Muscle layer of colon (tissue), 2 donors: ENCODE measurements around the gene NR3C1.

ENCODE experiments used
- H3K27ac ChIP-seq: one replicate; pipeline ENCODE4 v1.7.0; 2013; ENCODE audit warnings: low read depth, mild to moderate bottlenecking, low read length, moderate library complexity
- H3K27me3 ChIP-seq, 2 donors: one replicate each; pipeline ENCODE4 v1.7.0; 2013; ENCODE audit warnings: low read length in 2 of 2, mild to moderate bottlenecking in 2 of 2; ENCODE audit not compliant: insufficient read depth in 2 of 2, control insufficient read depth in 1 of 2
- H3K36me3 ChIP-seq: one replicate; pipeline ENCODE4 v1.7.0; 2013; ENCODE audit warnings: mild to moderate bottlenecking, low read length; ENCODE audit not compliant: insufficient read depth
- H3K4me1 ChIP-seq: one replicate; pipeline ENCODE4 v1.7.0; 2013; ENCODE audit warnings: mild to moderate bottlenecking, low read length; ENCODE audit not compliant: insufficient read depth
- H3K4me3 ChIP-seq, 2 donors: one replicate each; pipeline ENCODE4 v1.7.0; 2013; ENCODE audit warnings: low read length in 2 of 2, low read depth in 1 of 2, mild to moderate bottlenecking in 1 of 2, moderate library complexity in 1 of 2
- H3K9ac ChIP-seq: one replicate; pipeline ENCODE4 v1.7.0; 2013; ENCODE audit warnings: low read length
- H3K9me3 ChIP-seq: one replicate; pipeline ENCODE4 v1.7.0; 2013; ENCODE audit warnings: mild to moderate bottlenecking, low read length
- donor health status: abdominal sarcoma.
- donor health status: Adenocarcinoma of cecum.

The NR3C1 gene

DNA sequence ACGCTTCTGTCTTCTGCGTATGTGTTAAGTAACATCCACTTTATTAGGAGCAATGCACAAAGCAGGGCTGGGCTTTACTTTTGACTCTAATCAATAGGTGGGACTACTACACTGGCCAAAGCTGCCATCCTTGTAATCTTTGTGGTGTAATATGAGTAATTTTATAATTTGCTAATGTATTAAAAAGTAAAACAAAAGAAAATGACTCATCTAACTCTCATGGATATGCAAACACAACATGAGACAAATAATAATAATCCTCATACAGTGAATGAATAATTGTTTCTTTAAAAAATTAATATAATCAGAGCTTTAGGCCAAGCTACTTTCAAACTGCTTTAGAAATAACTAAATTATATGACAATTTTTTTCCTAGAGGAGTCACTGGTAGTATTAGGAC is 90.7 kb downstream of the NR3C1 start:
- Histone ChIP-seq H3K4me3 (no peak overlapping the region), H3K4me1 (peaks cover 25% of the 10 kb centered on the region), H3K27ac (no peak overlapping the region), H3K27me3 (no peaks in the 10 kb centered on the region), H3K36me3 (peaks cover 22% of the 10 kb centered on the region), H3K9me3 (no peaks in the 10 kb centered on the region), H3K9ac (no peak overlapping the region)

DNA sequence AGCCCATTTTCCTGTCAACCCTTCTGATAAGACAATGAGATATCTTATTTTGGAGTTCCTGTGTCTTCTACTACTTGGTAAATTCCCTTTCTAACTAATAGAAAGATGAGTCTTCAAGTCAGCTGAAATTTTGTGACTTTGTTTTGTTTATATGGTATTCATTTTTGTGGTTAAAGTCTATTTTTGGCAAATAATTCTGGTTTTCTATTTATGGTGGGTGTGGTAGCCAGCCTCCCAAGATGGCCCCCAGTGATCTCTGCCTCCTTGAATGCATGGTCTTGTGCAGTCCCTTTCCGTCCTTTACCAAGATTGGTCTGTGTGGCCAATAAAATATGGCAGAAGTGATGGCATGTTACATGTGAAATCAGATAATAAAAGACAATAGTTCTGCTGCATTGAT is 91.5 kb downstream of the NR3C1 start:
- no peak overlapping the region for H3K9ac ChIP-seq

DNA sequence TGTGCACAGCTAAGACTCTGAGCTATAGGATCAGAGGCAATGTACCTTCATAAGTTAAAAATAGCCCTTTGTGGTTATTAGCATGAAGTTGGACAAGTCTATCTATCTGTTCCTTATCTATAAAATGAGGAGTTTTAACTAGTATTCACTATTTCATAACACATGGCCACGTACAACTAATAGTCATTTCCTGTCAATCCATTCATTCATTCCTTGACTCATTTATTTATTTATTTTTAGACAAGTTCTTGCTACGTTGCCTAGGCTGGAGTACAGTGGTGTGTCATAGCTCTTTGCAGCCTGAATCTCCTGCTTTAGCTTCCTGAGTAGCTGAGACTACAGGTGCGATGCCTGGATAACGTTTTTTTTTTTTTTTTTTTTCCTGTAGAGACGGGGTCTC is 92.1 kb downstream of the NR3C1 start:
- Histone ChIP-seq H3K36me3 (peaks cover 22% of the 10 kb centered on the region), H3K27ac (no peak overlapping the region), H3K4me1 (peaks cover 25% of the 10 kb centered on the region), H3K9ac (no peak overlapping the region), H3K27me3 (no peaks in the 10 kb centered on the region), H3K9me3 (no peaks in the 10 kb centered on the region), H3K4me3 (no peak overlapping the region)

More for the DNA sequence above, 91.5 kb downstream of the NR3C1 start:
- Histone ChIP-seq H3K27me3 (no peaks in the 10 kb centered on the region), H3K27ac (no peak overlapping the region), H3K4me1 (peaks cover 25% of the 10 kb centered on the region), H3K9me3 (no peaks in the 10 kb centered on the region), H3K4me3 (no peak overlapping the region), H3K36me3 (peaks cover 22% of the 10 kb centered on the region)

DNA sequence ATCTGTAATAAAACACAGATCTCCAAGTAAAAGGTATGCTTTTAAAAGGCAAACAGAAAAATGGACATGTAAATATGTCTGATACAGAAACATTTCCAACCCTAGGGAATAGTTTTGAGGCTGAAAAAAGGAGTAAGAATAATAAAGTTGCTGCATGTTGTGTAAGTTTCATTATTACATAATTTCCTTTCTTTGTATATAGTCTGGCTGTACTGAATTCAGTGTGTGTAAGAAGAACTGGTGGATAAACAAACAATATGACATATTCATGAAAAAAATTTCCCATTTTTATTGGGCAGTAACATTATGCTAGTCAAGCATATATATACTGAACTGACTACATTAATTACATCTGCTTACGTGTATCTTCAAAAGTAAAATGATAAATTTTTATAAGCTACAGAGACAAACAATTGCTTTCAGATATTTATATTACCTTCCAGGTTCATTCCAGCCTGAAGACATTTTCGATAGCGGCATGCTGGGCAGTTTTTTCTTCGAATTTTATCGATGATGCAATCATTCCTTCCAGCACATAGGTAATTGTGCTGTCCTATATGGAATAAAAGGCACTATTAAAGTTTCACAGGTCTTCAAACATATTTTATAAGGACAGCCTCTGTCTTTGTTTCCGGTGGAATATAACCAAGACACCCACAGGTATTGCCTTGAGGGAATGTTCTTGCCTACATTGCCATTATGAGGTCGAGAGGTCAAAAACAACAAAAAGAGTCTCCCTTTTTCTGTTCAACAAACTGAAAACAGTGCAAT is 93.6 kb downstream of the NR3C1 start:
- Histone ChIP-seq H3K4me1 (peaks cover 12% of the 10 kb centered on the region), H3K27me3 (no peaks in the 10 kb centered on the region), H3K4me3 (no peak overlapping the region), H3K9me3 (no peaks in the 10 kb centered on the region), H3K36me3 (peaks cover 22% of the 10 kb centered on the region), H3K27ac (no peak overlapping the region), H3K9ac (no peak overlapping the region)

DNA sequence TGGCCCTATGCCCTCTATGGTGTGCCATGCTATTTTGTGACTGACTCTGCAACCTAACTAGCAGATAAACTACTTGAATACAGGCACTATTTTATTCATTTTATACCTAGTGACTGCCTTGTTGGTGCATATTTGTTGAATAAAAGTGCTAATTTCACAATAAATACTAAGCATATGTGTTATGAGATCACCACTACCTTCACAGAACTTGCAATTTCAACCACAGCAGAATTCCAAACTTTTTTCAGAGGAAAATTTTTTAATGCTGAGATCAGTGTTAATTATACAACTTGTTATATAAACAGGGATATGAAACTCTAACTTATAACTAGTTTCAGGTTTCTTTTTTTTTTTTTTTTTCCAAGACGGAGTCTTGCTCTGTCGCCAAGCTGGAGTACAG is 94.8 kb downstream of the NR3C1 start:
- Histone ChIP-seq H3K27ac (no peak overlapping the region), H3K4me1 (peaks cover 1% of the 10 kb centered on the region), H3K4me3 (no peak overlapping the region), H3K9ac (no peak overlapping the region), H3K27me3 (no peaks in the 10 kb centered on the region), H3K9me3 (no peaks in the 10 kb centered on the region), H3K36me3 (peaks cover 22% of the 10 kb centered on the region)

DNA sequence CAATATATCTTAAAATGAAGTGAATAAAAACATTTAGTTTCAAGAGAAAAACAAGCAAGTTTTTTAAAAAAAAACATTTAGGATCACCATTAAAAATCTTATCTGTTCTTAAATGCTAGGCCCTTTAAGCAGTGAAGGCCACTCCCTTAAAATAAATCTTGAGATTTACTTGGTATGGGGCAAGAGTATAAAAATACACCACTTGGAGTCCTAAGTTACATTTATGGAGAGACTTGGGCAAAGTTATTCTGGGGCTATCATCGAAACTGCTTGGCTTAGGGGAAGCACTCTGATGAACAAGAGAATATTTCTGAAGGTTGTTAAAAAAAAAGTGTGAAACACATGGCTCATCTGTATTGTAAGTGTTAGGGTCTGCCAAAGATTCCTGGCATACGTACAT is 97.4 kb downstream of the NR3C1 start:
- Histone ChIP-seq H3K27ac (no peak overlapping the region), H3K4me1 (no peaks in the 10 kb centered on the region), H3K9ac (no peak overlapping the region), H3K4me3 (no peak overlapping the region), H3K36me3 (peaks cover 6% of the 10 kb centered on the region), H3K9me3 (no peaks in the 10 kb centered on the region), H3K27me3 (no peaks in the 10 kb centered on the region)

DNA sequence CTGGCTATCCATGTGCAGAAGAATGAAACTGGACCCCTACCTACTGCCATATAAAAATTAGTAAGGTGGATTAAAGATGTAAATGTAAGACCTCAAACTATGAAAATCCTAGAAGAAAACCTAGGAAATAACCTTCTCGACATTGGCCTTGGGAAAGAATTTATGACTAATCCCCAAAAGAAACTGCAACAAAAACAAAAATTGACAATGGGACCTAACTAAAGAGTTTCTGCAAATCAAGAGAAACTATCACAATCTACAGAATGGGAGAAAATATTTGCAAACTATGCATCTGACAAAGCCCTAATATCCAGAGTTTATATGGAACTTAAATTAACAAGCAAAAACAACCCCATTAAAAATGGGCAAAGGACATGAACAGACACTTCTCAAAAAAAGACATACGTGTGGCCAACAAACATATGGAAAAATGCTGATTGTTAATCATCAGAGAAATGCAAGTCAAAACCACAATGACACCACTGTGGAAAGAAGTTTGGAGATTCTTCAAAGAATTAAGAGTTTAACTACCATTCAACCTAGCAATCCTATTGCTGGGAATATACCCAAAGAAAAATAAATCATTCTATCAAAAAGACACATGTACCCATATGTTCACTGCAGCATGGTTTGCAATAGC is 98.5 kb downstream of the NR3C1 start:
- H3K36me3 ChIP-seq: peaks cover 11% of the 10 kb centered on the region
- H3K9me3 ChIP-seq: no peaks in the 10 kb centered on the region
- H3K9ac ChIP-seq: no peak overlapping the region
- H3K4me1 ChIP-seq: no peaks in the 10 kb centered on the region
- H3K4me3 ChIP-seq: no peak overlapping the region
- H3K27me3 ChIP-seq: no peaks in the 10 kb centered on the region
- H3K27ac ChIP-seq: no peak overlapping the region

DNA sequence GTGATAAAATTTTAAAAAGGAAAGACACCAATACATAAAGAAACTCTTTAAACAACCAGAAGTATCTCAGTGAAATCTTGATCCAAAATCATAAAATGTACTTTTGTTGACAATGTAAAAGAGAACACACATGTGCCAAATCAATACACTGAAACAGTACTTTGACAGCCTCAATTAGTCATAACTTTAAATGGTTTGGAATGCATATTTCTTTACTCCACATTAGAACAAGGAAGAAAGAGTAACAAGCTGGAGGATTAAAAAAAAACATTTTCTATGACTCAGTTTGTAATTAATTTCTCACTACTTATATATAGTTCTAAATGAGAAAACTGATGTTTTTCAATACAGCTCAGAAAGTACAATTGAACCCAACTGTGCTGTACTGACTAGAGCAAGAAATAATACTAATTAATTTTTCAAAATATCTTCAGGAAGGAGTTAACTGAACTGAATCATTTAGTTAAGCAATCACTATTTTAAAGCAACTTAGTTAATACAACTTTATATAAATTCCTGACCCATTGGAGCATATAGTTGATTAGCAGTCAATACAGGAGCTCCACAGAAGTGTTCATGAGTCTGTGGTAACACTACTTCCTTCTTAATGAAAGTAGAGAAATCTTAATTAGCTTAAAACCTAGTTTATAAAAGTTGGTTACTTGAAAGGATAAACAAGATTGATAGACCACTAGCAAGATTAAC is 101.0 kb downstream of the NR3C1 start:
- Histone ChIP-seq H3K27me3 (no peaks in the 10 kb centered on the region), H3K36me3 (peaks cover 21% of the 10 kb centered on the region), H3K27ac (no peak overlapping the region), H3K9ac (no peak overlapping the region), H3K9me3 (no peaks in the 10 kb centered on the region), H3K4me3 (no peak overlapping the region), H3K4me1 (no peaks in the 10 kb centered on the region)

DNA sequence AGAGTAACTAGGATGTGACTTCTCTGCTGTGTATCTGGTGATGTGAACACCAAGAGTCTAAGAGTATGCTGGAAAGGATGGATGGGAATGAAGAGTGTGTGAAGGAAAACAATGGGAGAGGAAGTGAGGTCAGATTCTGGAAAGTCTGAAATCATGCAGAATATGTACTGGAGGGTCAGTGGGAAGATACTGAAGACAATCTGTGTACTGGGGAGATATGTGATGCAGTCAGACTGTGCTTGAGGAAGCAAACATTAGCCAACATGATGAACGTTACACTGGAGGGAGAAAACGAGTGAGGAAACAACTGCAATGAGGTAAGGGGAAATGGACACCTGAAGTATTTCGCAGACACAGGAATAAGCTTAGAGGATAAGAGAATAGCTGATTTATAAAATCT is 105.7 kb downstream of the NR3C1 start:
- H3K27ac ChIP-seq: no peak overlapping the region
- no peaks in the 10 kb centered on the region for H3K27me3 ChIP-seq
- no peaks in the 10 kb centered on the region for H3K4me1 ChIP-seq
- H3K4me3 ChIP-seq: no peak overlapping the region
- no peaks in the 10 kb centered on the region for H3K9me3 ChIP-seq
- H3K9ac ChIP-seq: no peak overlapping the region
- H3K36me3 ChIP-seq: peaks cover 43% of the 10 kb centered on the region

DNA sequence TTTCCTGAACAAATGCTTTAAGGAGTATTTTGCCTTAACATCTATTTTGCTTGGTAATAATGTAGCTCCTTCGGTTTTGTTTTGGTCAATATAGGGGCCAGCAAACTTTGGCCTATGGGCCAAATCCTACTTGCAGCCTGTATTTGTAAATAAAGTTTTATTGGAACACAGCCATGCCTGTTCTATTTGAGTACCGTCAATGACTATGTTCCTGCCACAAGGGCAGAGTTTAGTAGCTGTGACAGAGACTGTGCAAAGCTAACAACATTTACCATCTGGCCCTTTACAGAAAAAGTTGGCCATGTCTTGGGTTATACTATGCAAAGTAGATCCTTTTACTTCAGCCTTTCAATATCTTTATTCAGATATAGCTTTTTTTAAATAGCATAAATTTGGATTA is 113.4 kb downstream of the NR3C1 start:
- Histone ChIP-seq H3K36me3 (peaks cover 27% of the 10 kb centered on the region), H3K4me1 (no peaks in the 10 kb centered on the region), H3K9ac (no peak overlapping the region), H3K27me3 (no peaks in the 10 kb centered on the region), H3K9me3 (no peaks in the 10 kb centered on the region), H3K27ac (no peak overlapping the region), H3K4me3 (no peak overlapping the region)

DNA sequence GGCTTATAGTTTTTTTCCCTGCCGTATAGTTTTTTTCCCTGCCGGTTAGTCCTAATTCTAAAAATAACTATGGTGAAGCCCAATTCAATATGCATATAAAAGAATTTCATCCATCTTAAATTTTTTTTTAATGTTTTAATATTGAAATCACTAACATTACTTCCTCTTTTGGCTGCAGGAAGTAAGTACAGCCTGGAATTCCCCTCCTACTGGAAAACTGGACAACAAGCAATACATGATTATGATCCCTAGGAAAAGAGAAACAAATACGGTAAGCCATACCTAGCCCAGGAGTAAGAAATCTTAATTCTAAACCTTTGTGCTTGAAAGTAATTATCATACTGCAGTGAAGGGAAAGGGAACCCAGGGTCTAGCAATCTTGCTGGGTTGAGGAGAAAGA is 119.0 kb downstream of the NR3C1 start:
- H3K27me3 ChIP-seq: no peaks in the 10 kb centered on the region
- H3K27ac ChIP-seq: no peak overlapping the region
- no peaks in the 10 kb centered on the region for H3K4me1 ChIP-seq
- no peak overlapping the region for H3K9ac ChIP-seq
- H3K9me3 ChIP-seq: no peaks in the 10 kb centered on the region
- no peak overlapping the region for H3K4me3 ChIP-seq
- peaks cover 7% of the 10 kb centered on the region for H3K36me3 ChIP-seq
